ENCODE data around the gene TINAGL1. TPM values are rescaled to one million over a fixed set of nuclear protein-coding genes. Genes with fewer than 3 reads are reported as not detected.

TINAGL1 gene
- total RNA-seq, 1 donor from 2014 or later = 12.0 TPM

- ATAC-seq (peak; percentile 8), DNase-seq (ENCODE audit: low spot score) (no peak)
Measured at GRCh38 chr1:31625561-31626222, 49.4 kb downstream of the TINAGL1 start.

- DNase-seq (ENCODE audit: low spot score) (no peak), ATAC-seq (no peak)
Measured at GRCh38 chr1:31626223-31627207, 50.2 kb downstream of the TINAGL1 start.

- ATAC-seq = no peak
- no peak for DNase-seq (ENCODE audit: low spot score)
Measured at GRCh38 chr1:31627301-31627929, 51.1 kb downstream of the TINAGL1 start.

GRCh38 chr1:31627930-31628559 is 51.7 kb downstream of the TINAGL1 start:
- DNase-seq (ENCODE audit: low spot score) = no peak
- ATAC-seq = no peak

DNA sequence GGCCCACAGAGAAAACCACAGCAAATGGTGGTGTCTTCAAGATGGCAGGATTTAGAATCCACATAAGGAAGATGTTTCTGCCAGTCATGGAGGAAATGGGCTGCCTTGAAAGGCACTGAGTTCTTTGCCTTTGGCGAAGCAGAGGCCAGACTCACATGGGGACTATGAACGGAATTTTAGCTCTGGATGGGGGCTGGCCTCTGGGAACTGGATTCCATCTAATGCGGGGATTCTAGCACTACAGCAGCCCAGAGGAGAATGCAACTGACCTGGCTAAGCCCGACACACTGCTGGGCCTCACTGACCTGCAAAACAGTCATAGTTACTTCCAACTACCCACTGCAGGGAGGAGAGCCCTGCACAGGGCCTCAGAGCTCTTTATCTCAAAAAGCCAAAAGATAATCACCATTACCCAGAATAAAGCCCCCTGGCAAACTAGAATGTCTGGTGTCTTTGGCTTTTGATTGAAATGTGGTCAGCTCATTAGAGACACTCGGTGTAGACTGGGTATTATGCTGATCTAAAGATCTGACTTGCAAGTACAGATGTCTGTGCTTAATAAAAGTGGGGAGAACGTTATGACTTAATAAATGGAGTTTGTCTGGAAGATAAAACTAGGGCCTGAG is 52.7 kb downstream of the TINAGL1 start:
- DNase-seq (ENCODE audit: low spot score) (no peak), ATAC-seq (no peak)

DNA sequence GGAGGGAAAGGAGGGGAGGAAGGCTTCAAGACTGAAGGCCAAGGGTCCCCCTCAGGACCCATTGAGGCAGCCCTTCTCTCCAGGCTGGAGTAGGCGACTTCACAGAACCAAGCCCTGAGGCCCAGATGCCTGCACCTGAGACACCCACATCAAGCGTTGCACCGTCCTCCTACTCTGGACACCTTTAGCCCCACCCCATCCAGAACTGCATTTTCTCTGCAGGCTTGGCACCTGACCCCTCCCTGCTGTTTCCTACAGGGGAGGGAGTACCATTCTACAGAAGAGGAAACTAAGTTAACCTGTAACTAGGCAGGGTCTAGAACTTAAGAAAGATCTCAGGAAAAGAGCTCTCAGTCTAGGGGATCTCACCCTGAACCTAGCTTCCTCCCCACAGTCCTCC is 56.3 kb downstream of the TINAGL1 start:
- ATAC-seq (no peak), DNase-seq (ENCODE audit: low spot score) (no peak)

DNA sequence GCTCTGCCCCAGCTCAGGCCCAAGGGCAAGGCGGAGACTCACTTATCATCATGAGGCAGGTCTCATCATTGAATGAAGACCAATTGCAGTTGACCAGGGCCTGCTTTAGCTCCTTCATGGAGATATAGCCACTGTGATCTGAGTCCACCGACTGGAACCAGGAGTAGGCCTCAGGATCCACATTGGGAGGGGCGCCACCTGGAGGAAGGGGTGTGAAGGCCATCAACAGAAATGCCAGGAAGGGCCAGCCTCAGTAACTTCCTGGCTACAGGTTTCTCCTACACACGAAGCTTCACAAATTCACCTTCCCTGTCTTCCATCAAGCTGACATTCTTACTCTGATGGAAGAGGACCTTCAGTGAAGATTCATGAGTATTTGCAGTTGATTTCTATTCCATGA is 56.8 kb downstream of the TINAGL1 start:
- ATAC-seq (peak; percentile 44), DNase-seq (ENCODE audit: low spot score) (no peak)

Other genes starting within 250 kb of the TINAGL1 start
- 3.0 TPM for gene FABP3, start 203.4 kb upstream of the TINAGL1 start, total RNA-seq
- gene SERINC2, start 163.3 kb upstream of the TINAGL1 start, total RNA-seq = 69.1 TPM
- not detected for gene HCRTR1, start 41.2 kb downstream of the TINAGL1 start, total RNA-seq
- gene PEF1, start 68.4 kb downstream of the TINAGL1 start, total RNA-seq = 24.3 TPM
- 1.9 TPM for gene COL16A1, start 127.5 kb downstream of the TINAGL1 start, total RNA-seq
- gene ADGRB2, start 187.8 kb downstream of the TINAGL1 start, total RNA-seq = not detected
- gene SPOCD1, start 239.5 kb downstream of the TINAGL1 start, total RNA-seq = 0.08 TPM